Stimulated activated CD4-positive, alpha-beta T cell treated with anti-CD3 and anti-CD28 coated beads, TNF-alpha, amount 100 ng/mL, for 48 hours (primary cell): ENCODE measurements around the gene ITGA2B.
"Not testable (repeated sequence)": the region's sequence is repeated elsewhere in the genome, so short reads cannot be mapped to it uniquely, and the experiment has no call there.

Experiments used
- DNase-seq, 3 donors: peaks; one replicate each; pipeline ENCODE4 v3.0.0-alpha.2; 2020; ENCODE audit warnings: low read depth in 3 of 3

The ITGA2B gene

DNA sequence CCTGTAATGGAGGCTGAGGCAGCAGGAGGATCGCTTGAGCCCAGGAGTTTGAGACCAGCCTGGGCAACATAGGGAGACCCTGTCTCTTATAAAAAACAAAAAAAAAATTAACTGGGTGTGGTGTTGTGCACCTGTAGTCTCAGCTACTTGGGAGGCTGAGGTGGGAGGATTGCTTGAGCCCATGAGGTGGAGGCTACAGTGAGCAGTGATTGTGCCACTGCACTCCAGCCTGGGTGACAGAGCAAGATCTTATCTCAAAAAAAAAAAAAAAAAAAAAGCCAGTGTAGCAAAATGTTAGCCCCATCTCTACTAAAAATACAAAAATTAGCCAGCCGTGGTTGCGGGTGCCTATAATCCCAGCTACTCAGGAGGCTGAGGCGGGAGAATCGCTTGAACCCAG, 59.2 kb downstream of the ITGA2B start:
- not testable (repeated sequence) for DNase-seq

- DNase-seq, result not testable (repeated sequence)
These were observed 59.9 kb downstream of the ITGA2B start for GRCh38 chr17:44329516-44329915.

DNA sequence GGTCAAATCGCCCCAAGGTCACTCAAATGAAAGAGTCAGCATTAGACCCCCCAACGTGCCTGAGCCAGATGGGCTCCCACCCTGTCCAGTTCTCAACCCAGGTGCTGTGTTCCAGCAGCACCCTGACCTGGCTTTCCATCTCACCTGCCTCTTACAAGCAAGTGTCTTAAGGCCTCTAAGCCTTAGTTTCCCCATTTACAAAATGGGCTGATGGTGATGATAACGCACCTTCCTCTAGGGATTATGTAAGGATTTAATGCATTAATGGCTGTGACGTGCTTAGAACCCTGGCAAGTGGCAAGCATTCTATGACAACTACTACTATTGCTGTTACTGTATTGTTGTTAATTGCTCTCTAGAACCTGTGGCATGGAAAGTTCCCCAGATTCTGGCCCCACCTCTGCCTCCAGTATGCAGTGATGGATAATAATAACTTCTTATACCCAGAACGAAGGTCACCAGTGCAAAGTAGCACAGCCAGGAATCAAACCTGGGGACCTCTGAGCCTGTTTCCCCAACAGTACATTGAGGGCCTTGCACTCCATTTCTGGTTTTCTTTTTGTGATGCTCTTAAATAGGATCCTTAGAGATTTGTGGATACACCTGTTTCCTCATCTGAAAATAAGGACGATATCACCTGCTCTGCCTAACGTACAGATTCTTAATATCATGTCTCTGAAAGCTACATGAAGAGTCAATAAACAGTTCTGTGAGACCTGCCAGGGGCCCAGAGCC, 61.6 kb downstream of the ITGA2B start:
- DNase-seq, result no peak

DNA sequence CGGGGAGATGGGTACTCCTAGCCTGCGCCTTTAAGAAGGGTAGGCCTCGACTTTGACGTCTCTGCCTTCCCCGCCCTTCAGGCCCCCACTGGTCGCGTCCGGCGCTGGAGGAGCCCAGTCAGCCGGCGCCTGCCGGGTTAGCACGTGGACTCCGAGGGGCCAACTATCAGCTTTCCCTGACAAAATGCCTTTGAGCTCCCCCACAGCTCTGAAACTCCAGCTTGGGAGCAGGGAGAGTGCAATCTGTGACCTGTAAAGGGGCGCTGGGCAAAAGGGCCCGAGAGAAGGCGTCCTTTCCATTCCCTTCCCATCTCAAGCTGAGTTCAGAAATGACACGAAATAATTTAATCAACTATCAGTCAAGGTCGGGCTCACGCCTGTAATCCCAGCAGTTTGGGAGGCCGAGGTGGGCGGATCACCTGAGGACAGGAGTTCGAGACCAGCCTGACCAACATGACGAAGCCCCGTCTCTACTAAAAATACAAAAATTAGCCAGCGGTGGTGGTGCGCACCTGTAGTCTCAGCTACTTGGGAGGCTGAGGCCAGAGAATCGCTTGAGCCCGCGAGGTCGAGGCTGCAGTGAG, 62.5 kb downstream of the ITGA2B start:
- peak; percentile 79 to 86 (median 85) for DNase-seq

DNA sequence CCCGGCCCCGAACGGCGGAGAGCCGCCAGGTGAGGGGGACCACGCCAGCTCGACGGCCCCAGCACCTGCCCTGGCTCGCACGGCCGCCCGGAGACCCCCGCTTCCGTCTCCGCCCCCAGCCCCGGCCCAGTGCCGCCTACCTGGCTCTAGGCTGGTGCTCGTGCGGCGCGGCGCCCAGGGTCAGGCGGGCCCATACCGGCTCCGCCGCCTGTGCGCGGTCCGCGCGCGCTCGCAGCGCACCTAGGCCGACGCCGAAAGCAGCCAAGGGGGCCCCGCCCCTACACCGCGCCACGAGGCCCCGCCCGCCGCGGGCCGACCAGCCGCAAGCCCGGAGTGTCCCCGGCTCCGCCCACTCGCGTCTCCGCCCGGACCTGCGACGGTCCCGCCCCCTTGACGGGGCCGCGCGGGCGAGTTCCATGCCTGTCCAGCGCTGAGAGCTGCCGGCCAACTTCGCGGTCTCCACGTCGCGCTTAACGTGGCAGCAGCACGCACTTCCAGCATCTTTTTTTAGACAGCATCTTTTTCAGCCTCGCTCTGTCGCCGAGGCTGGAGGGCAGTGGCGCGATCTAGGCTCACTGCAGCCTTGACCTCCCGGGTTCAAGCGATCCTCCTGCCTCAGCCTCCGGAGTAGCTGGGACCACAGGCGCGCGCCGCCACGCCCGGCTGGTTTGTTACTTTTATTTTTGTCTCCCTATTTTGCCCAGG, 64.7 kb downstream of the ITGA2B start, which contains the start of gene SLC25A39:
Gene SLC25A39 (minus strand): TSS at position 253 of the 705 bp plus-strand sequence. CDS start 1,261 bp downstream, outside the sequence.
- peak; percentile 89 to 94 (median 91) for DNase-seq

DNA sequence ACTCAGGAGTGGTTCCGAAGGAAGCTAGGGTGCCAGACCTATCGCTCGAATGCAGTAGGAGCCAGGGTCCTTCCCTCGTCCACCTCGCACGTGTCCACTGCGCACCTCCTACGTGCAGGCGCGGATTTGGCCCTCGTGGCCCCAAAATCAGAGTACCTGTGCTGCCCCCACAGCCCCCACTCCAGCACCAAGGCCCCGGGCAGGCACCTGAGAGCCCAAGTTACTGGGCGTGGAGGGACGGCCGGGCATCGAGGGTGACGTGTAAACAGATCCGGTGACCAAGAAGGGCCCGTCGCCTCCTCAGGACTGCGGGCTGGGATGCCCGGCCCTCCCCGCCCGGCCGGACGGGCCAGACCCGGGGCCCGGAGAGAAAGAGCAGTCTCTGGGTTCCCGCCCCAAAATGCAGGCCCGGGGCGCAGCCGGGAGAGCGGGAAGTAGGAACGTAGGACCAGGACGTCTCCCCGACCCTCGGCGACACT, 65.3 kb downstream of the ITGA2B start:
- no peak for DNase-seq

DNA sequence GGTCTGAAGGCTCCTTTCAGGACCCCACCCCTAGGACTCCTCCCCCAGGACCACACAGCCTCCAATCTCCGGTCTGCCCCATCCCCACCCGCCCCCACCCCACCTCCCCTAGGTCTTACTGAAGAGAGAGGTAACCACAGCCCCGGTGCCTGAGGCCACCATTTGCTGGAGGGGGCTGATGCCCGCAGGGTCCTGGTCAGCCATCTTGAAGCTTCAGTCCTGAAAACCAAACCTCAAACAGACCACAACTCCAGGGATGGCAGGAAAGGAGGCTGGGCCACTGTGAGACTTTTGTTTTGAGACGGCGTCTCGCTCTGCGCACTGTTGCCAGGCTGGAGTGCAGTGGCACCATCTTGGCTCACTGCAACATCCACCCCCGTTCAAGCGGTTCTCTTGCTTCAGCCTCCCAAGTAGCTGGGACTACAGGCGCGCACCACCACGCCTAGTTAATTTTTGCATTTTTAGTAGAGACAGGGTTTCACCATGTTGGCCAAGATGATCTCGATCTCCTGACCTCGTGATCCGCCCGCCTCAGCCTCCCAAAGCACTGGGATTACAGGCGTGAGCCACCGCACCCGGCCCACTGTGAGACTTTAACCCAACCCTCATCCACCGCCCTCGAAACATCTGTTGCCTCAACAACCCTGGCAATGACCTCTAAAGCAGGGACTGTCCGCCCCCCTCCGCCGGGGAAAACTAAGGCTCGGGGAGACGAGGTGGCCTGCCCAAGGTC, 65.9 kb downstream of the ITGA2B start:
- DNase-seq, result no peak

GRCh38 chr17:44322236-44322895, 67.1 kb downstream of the ITGA2B start:
- no peak for DNase-seq
